ENCODE measurements around the gene EIF4G1. TPM values are rescaled to one million over a fixed set of nuclear protein-coding genes. Genes with fewer than 3 reads are reported as not detected.

The EIF4G1 gene
- total and polyA plus RNA-seq, 10 of the 15 experiments (the other 5 are each of a cell fraction or from before 2014, with no cell fraction given) = 5.7 to 462 (median 237) TPM

- TF ChIP-seq PRDM15 (CRISPR knock-in tag; IDR thresholded peaks at IDR 0.05) (no peak), RB1 (IDR thresholded peaks at IDR 0.05; ENCODE audit: borderline replicate concordance) (no peak), LARP7 (IDR thresholded peaks at IDR 0.05) (peak; percentile 74), MTA2 (IDR thresholded peaks at IDR 0.05; ENCODE audit: low read depth) (no peak), KLF5 (IDR thresholded peaks at IDR 0.05; ENCODE audit: partially characterized antibody) (no peak), YY1 (IDR thresholded peaks at IDR 0.05; ENCODE audit: low read depth, low read length) (peak; percentile 44; the same call in 1 of the 2 replicates), SIN3A (IDR thresholded peaks at IDR 0.05; ENCODE audit: low read depth, low read length) (no peak), POU2F2 (IDR thresholded peaks at IDR 0.05; ENCODE audit: borderline replicate concordance, low read depth, low read length) (no peak), TBL1XR1 (IDR thresholded peaks at IDR 0.05; ENCODE audit: low read depth, low read length) (no peak), ZSCAN29 (IDR thresholded peaks at IDR 0.05) (0 out of 2 replicates have a peak, but pooled peaks have one; percentile 34), ZBED1 (IDR thresholded peaks at IDR 0.05; ENCODE audit: borderline replicate concordance) (no peak), RELB (IDR thresholded peaks at IDR 0.05; ENCODE audit: low read depth) (no peak), POLR2A (IDR thresholded peaks at IDR 0.05; ENCODE audit: low read depth, low read length) (peak; percentile 83; the same call in 1 of the 2 replicates), POLR2AphosphoS5 (IDR thresholded peaks at IDR 0.05; ENCODE audit: low read length) (peak; percentile 2; the same call in 1 of the 2 replicates), BMI1 (IDR thresholded peaks at IDR 0.05; ENCODE audit: borderline replicate concordance) (no peak)
- TF ChIP-seq, protein P1, sequence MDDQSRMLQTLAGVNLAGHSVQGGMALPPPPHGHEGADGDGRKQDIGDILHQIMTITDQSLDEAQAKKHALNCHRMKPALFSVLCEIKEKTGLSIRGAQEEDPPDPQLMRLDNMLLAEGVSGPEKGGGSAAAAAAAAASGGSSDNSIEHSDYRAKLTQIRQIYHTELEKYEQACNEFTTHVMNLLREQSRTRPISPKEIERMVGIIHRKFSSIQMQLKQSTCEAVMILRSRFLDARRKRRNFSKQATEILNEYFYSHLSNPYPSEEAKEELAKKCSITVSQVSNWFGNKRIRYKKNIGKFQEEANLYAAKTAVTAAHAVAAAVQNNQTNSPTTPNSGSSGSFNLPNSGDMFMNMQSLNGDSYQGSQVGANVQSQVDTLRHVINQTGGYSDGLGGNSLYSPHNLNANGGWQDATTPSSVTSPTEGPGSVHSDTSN (IDR thresholded peaks at IDR 0.05; ENCODE audit: insufficient replicate concordance, low read depth, low read length) = no peak
- TF ChIP-seq, protein P2, sequence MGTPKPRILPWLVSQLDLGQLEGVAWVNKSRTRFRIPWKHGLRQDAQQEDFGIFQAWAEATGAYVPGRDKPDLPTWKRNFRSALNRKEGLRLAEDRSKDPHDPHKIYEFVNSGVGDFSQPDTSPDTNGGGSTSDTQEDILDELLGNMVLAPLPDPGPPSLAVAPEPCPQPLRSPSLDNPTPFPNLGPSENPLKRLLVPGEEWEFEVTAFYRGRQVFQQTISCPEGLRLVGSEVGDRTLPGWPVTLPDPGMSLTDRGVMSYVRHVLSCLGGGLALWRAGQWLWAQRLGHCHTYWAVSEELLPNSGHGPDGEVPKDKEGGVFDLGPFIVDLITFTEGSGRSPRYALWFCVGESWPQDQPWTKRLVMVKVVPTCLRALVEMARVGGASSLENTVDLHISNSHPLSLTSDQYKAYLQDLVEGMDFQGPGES (IDR thresholded peaks at IDR 0.05) = no peak
- TF ChIP-seq, protein P3, sequence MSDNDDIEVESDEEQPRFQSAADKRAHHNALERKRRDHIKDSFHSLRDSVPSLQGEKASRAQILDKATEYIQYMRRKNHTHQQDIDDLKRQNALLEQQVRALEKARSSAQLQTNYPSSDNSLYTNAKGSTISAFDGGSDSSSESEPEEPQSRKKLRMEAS (IDR thresholded peaks at IDR 0.05; ENCODE audit: low read depth, low read length) = no peak; the same call in 1 of the 2 replicates
- TF ChIP-seq, protein P4, sequence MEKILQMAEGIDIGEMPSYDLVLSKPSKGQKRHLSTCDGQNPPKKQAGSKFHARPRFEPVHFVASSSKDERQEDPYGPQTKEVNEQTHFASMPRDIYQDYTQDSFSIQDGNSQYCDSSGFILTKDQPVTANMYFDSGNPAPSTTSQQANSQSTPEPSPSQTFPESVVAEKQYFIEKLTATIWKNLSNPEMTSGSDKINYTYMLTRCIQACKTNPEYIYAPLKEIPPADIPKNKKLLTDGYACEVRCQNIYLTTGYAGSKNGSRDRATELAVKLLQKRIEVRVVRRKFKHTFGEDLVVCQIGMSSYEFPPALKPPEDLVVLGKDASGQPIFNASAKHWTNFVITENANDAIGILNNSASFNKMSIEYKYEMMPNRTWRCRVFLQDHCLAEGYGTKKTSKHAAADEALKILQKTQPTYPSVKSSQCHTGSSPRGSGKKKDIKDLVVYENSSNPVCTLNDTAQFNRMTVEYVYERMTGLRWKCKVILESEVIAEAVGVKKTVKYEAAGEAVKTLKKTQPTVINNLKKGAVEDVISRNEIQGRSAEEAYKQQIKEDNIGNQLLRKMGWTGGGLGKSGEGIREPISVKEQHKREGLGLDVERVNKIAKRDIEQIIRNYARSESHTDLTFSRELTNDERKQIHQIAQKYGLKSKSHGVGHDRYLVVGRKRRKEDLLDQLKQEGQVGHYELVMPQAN (conservative IDR thresholded peaks at IDR 0.05) = peak; percentile 60; the same call in 1 of the 2 replicates
Measured at GRCh38 chr3:184314700-184315542, 515 bp downstream of the EIF4G1 start (continued).
